Lower leg skin (tissue), 4 donors: ENCODE measurements around the gene CCSER1. TPM values are rescaled to one million over a fixed set of nuclear protein-coding genes. Genes with fewer than 3 reads are reported as not detected.

Experiments used
- DNase-seq, 2 donors: peaks; one replicate each; pipeline ENCODE4 v3.0.0-alpha.2; 2019; ENCODE audit warnings: low spot score in 2 of 2
- H3K4me3 ChIP-seq: fragments of 200-600 bp; sonication (generic); 2 replicates; pipeline ENCODE4 v1.5.1; 2017; ENCODE audit warnings: mild to moderate bottlenecking, low read depth; ENCODE audit not compliant: poor library complexity, severe bottlenecking
- CTCF ChIP-seq, 3 donors: fragments of 450-650 bp; IDR thresholded peaks; one replicate each; pipeline ENCODE4 v1.5.1; 2016; ENCODE audit warnings: antibody characterized with exemption in 3 of 3, mild to moderate bottlenecking in 3 of 3, moderate library complexity in 2 of 3
- POLR2A ChIP-seq, 2 donors: fragments of 450-650 bp; IDR thresholded peaks; one replicate each; pipeline ENCODE4 v1.6.1; 2016 to 2017; ENCODE audit warnings: antibody characterized with exemption in 2 of 2, mild to moderate bottlenecking in 1 of 2, moderate library complexity in 1 of 2
- WGBS, 2 donors: methylation state at CpG; one replicate each; pipeline ENCODE4 v1.1.5; 2018; 5-methylcytosine and 5-hydroxymethylcytosine counted together
- intact Hi-C: fragments of 100-400 bp; cut with DNase I; formaldehyde crosslinking; loops from one replicate; pipeline ENCODE4 v1.15.0; 2023; ENCODE audit warnings: low total_unique reads
- total RNA-seq, 4 donors: library from RNA; depleted of rRNA; stranded (reverse); fragments of >200 nt; gene quantifications; one replicate each; pipeline ENCODE4 v1.1.0, GENCODE V29; 2016

CCSER1 gene
- total RNA-seq, 4 donors from 2014 or later = 6.5 to 12.1 (median 9.9) TPM

- intact Hi-C loops = no loop called here
- 80 to 88% methylated on average over 1 of the region's 1 CpG for WGBS, 2 donors
- TF ChIP-seq POLR2A (IDR thresholded peaks at IDR 0.05) = no peak
- DNase-seq = no peak
- H3K4me3 ChIP-seq = no peak overlapping the region
These were observed 910.8 kb downstream of the CCSER1 start for GRCh38 chr4:91037951-91038350.

GRCh38 chr4:91057871-91058270, 930.7 kb downstream of the CCSER1 start:
- no peak overlapping the region for H3K4me3 ChIP-seq
- DNase-seq = no peak
- intact Hi-C loops = no loop called here
- TF ChIP-seq CTCF (IDR thresholded peaks at IDR 0.05) (no peak), POLR2A (IDR thresholded peaks at IDR 0.05) (no peak)

GRCh38 chr4:91058345-91058744, 931.2 kb downstream of the CCSER1 start:
- intact Hi-C loops = no loop called here
- no peak overlapping the region for H3K4me3 ChIP-seq
- no peak for DNase-seq
- TF ChIP-seq CTCF (IDR thresholded peaks at IDR 0.05) (no peak), POLR2A (IDR thresholded peaks at IDR 0.05) (no peak)

- 41 to 42% methylated on average over 2 of the region's 2 CpGs for WGBS, 2 donors
- no peak overlapping the region for H3K4me3 ChIP-seq
- intact Hi-C loops = no loop called here
- no peak for DNase-seq
- no peak for TF ChIP-seq POLR2A (IDR thresholded peaks at IDR 0.05)
- no peak for TF ChIP-seq CTCF (IDR thresholded peaks at IDR 0.05)
These were observed 937.1 kb downstream of the CCSER1 start for GRCh38 chr4:91064157-91064853.

- DNase-seq = no peak
- no peak overlapping the region for H3K4me3 ChIP-seq
- 94 to 95% methylated on average over 2 of the region's 2 CpGs for WGBS, 2 donors
- intact Hi-C loops = no loop called here
- TF ChIP-seq CTCF (IDR thresholded peaks at IDR 0.05) = no peak
- TF ChIP-seq POLR2A (IDR thresholded peaks at IDR 0.05) = no peak
These were observed 937.9 kb downstream of the CCSER1 start for GRCh38 chr4:91065117-91065516.

GRCh38 chr4:91070736-91071135, 943.5 kb downstream of the CCSER1 start:
- intact Hi-C loops = no loop called here
- no peak for DNase-seq
- H3K4me3 ChIP-seq = no peak overlapping the region
- 98% methylated on average over 3 of the region's 3 CpGs for WGBS, 2 donors
- no peak for TF ChIP-seq POLR2A (IDR thresholded peaks at IDR 0.05)
- TF ChIP-seq CTCF (IDR thresholded peaks at IDR 0.05) = no peak
